Measurements from ENCODE around the gene NPVF.

Gene NPVF

DNA sequence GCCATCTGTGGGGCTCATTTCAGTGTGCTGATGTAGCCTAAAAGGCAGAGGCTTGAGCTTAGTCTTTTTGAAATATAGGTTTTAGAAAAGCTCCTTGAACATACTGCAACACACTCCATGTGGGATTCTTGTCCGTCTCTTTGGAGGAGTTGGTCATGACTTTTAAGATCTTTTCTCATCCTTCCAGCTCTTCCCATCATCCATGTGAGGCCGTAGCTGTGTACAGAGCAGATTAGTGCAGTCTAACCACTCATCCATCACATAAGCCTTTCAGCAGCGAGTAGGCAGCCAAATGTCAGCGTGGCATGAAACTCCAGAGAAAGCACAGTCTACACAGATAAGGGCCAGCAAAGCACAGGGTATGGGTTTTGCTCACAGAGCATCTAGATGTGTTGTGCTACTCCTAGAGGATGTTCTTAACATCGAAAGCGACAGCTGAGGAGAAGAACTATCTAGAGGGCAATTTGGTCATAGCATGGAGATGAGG lies 28.1 kb upstream of the NPVF start:
- no peak for DNase-seq (ENCODE audit: low spot score)
- TF ChIP-seq, protein P1, sequence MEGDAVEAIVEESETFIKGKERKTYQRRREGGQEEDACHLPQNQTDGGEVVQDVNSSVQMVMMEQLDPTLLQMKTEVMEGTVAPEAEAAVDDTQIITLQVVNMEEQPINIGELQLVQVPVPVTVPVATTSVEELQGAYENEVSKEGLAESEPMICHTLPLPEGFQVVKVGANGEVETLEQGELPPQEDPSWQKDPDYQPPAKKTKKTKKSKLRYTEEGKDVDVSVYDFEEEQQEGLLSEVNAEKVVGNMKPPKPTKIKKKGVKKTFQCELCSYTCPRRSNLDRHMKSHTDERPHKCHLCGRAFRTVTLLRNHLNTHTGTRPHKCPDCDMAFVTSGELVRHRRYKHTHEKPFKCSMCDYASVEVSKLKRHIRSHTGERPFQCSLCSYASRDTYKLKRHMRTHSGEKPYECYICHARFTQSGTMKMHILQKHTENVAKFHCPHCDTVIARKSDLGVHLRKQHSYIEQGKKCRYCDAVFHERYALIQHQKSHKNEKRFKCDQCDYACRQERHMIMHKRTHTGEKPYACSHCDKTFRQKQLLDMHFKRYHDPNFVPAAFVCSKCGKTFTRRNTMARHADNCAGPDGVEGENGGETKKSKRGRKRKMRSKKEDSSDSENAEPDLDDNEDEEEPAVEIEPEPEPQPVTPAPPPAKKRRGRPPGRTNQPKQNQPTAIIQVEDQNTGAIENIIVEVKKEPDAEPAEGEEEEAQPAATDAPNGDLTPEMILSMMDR (IDR thresholded peaks at IDR 0.05; ENCODE audit: extremely low read depth, missing control alignments) = no peak

DNA sequence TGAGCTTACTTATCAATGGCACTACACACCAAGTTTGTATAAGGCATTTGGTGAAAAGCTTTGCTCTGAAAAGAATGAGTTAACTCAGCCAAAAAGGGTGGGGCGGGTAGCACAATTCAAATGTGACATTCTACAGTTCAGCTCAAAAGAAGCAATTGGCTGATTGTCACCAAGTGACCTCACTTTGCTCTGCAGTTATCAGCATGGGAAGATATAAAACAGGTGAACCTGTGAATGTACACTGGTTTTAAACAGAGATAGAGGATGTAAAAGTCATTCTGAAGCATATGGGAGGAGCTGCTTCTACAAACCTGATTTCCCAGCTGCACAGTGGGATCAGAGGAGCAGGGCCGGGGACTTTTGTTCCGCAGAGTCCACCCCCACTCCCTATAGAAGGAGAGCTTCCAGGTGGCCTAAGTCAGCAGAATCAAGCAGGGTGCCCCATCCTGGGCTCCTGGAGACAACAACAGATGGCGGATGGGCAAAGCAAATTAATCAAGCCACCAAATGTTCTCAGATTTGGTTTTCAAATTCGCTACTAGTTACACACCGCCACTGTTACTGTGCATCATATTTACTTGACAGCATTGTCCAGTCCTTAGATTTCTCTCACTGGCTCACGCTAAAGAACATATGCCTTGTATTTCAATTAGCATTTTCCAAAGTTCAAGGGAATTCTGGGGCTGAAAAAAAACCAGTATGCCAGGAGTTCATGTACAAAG lies 27.5 kb upstream of the NPVF start:
- TF ChIP-seq, protein P1 (IDR thresholded peaks at IDR 0.05; ENCODE audit: extremely low read depth, missing control alignments) = no peak
- no peak for DNase-seq (ENCODE audit: low spot score)

DNA sequence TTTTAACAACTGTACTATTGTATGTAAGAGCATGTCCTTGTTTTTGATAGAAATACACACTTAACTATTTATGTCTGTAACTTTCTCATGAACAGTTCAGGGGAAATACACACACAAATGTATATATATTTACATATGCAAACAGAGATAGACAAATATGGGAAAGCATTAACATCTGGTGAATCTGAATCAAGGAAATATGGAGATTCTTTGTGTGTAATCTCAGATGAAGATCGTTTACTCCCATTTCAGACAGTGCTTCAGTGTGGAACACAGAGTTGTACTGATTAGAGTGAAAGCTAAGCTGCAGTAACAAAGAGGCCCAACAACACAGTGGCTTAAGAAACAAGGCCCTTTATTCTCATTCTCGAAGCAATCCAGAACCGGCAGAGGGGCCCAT lies 26.3 kb upstream of the NPVF start:
- TF ChIP-seq, protein P1 (IDR thresholded peaks at IDR 0.05; ENCODE audit: extremely low read depth, missing control alignments) = no peak

DNA sequence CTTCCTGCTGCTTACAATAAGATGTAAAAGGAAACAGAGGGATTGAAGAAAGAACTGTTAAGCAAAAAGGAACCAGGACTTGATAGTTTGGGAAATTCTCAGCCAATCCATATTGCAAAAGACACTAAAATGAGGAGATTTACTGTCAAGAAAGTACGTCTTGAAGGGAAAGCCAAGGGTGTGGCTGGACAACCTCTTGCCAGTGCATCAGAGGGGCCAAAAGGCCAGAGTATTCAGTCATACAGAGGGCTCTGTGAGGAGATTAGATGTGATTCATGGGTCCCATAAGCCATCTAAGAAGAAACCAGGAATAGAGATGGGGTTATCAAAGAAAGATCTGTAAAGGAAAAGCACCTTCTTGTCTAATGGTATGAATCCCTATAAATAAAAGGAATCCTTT lies 25.4 kb upstream of the NPVF start:
- no peak for DNase-seq (ENCODE audit: low spot score)
- TF ChIP-seq, protein P1 (IDR thresholded peaks at IDR 0.05; ENCODE audit: extremely low read depth, missing control alignments) = no peak

More for the DNA sequence above, 26.3 kb upstream of the NPVF start:
- DNase-seq (ENCODE audit: low spot score) = no peak

DNA sequence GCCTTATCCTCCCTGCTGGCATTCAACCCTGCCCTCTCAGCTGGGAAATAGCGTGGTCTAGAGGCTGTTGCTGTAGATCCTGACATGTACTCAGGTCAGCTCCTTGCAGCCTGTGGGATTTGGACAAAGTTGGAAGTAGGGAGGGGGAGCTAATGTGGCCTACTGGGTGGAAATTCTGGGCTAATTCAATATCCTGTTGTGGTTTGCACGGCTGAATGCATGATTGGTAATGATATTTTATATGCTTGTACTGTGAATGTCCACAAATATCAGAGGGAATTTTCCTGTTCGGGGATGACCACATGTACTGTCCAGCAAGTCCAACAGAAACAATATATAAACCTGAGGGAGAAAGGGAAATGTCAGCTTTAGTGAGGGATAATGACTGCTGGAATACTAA lies 22.1 kb upstream of the NPVF start:
- TF ChIP-seq, protein P1 (IDR thresholded peaks at IDR 0.05; ENCODE audit: extremely low read depth, missing control alignments) = no peak
- no peak for DNase-seq (ENCODE audit: low spot score)

DNA sequence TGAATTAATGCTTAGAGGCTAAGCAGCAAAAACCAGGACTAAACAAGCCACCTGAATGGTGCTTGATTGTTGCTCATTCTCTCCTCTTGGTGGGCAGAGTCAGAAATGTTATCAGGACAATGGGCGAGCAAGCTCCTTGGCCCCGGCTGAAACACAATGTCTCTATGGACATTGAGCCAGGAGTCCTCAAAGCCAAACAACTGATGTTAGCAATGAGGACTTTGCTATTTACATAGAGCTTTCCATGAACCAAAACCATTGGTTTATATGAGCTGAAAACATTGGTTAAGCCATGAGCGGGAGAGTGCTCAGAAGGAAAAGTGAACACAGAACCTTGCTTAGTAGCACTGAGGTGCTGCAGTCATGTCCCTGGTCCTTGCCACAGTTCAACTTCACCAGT lies 21.5 kb upstream of the NPVF start:
- TF ChIP-seq, protein P1 (IDR thresholded peaks at IDR 0.05; ENCODE audit: extremely low read depth, missing control alignments) = no peak
- DNase-seq (ENCODE audit: low spot score) = no peak

DNA sequence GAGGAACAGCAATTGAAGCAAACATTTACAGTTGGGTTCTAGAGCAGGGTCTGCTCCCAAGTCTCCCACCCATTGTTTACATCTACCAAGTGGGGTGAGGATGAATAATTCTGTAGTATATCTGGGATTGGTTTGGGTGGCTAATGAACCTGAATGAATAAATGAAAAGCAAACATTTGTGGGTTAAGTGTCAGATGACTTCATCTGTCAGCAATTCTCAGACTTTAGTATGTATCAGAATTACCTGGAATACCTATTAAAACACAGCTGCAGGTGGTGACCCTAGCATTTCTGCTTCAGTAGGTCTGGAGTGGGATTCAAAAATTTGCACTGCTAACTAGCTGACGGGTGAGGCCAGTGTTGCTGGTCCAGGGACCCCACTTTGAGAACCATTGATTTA lies 18.0 kb upstream of the NPVF start:
- TF ChIP-seq, protein P1 (IDR thresholded peaks at IDR 0.05; ENCODE audit: extremely low read depth, missing control alignments) = no peak
- no peak for DNase-seq (ENCODE audit: low spot score)

All from GM20000 (cell line).